Measurements from ENCODE around the gene RANBP3.

RANBP3 gene

DNA sequence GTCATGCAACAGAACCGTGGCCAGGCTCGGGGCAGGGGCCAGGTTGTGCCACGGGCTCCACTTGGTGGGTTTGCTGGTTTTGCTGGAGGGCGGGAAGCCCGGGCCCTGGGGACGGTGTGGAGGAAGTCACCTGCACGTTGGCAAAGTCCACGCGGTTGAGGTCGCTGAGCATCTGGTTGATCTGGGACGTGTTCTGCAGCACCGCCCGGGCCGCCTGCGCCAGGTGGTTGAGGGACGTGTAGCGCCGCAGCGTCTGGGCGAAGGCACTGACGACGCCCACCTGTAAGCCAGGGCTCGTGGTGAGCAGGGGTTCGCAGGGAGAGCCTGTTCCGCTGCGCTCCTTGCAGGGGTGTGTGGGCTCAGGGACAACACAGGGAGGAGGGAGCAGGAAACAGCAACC is 24.7 kb upstream of the RANBP3 start:
- H3K27me3 ChIP-seq (ENCODE audit: control insufficient read depth, insufficient read depth, low read length): no peaks in the 10 kb centered on the region
- H3K9ac ChIP-seq (ENCODE audit: low read length): no peak overlapping the region
- peaks cover 3% of the 10 kb centered on the region for H3K36me3 ChIP-seq (ENCODE audit: control insufficient read depth, insufficient read depth, low read length)
- no peaks in the 10 kb centered on the region for H3K4me1 ChIP-seq (ENCODE audit: control insufficient read depth, insufficient read depth, low read length)
- H3K9me3 ChIP-seq (ENCODE audit: control insufficient read depth, low read length): no peaks in the 10 kb centered on the region
- no peak overlapping the region for H3K4me3 ChIP-seq (ENCODE audit: low read length)

DNA sequence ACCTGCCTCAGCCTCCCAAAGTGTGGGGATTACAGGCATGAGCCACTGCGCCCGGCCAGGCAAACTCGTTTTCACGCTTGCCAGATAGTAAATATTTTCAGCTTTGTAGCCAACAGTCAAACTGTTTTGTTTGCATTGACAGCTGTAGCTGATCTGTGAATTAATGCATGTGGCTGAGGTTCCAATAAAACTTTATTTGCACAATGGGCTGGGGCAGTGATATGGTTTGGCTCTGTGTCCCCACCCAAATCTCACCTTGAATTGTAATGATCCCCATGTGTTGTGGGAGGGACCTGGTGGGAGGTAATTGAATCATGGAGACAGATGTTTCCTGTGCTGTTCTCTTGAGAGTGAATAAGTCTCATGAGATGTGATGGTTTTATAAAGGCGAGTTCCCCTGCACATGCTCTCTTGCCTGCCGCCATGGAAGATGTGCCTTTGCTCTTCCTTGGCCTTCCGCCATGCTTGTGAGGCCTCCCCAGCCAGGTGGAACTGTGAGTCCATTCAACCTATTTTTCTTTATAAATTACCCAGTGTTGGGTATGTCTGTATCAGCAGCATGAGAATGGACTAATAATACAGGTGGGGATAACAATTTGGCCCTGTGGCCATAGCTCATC is 22.4 kb upstream of the RANBP3 start:
- Histone ChIP-seq H3K4me3 (ENCODE audit: low read length) (no peak overlapping the region), H3K36me3 (ENCODE audit: control insufficient read depth, insufficient read depth, low read length) (peaks cover 3% of the 10 kb centered on the region), H3K9me3 (ENCODE audit: control insufficient read depth, low read length) (no peaks in the 10 kb centered on the region), H3K4me1 (ENCODE audit: control insufficient read depth, insufficient read depth, low read length) (no peaks in the 10 kb centered on the region), H3K9ac (ENCODE audit: low read length) (no peak overlapping the region), H3K27me3 (ENCODE audit: control insufficient read depth, insufficient read depth, low read length) (no peaks in the 10 kb centered on the region)

DNA sequence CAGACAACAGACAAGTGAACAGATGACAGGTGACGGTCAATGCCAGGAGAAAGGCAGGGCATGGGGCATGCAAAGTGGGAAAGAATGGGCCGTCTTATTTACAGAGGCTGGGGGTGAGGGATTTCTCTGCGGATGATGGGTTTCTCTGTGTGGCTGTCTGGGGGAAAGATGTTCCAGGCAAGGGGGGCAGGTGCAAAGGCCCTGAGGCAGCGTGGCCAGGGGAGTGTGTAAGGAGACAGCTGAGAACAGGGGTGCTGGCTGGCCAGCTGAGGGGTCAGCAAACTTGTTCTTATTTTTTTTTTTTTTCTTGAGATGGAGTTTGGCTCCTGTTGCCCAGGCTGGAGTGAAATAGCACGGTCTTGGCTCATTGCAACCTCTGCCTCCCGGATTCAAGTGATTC is 21.8 kb upstream of the RANBP3 start:
- H3K4me1 ChIP-seq (ENCODE audit: control insufficient read depth, insufficient read depth, low read length): no peaks in the 10 kb centered on the region
- no peak overlapping the region for H3K9ac ChIP-seq (ENCODE audit: low read length)
- no peaks in the 10 kb centered on the region for H3K27me3 ChIP-seq (ENCODE audit: control insufficient read depth, insufficient read depth, low read length)
- peaks cover 3% of the 10 kb centered on the region for H3K36me3 ChIP-seq (ENCODE audit: control insufficient read depth, insufficient read depth, low read length)
- no peaks in the 10 kb centered on the region for H3K9me3 ChIP-seq (ENCODE audit: control insufficient read depth, low read length)
- H3K4me3 ChIP-seq (ENCODE audit: low read length): no peak overlapping the region

- Histone ChIP-seq H3K36me3 (ENCODE audit: control insufficient read depth, insufficient read depth, low read length) (no peaks in the 10 kb centered on the region), H3K4me3 (ENCODE audit: low read length) (no peak overlapping the region), H3K27me3 (ENCODE audit: control insufficient read depth, insufficient read depth, low read length) (no peaks in the 10 kb centered on the region), H3K4me1 (ENCODE audit: control insufficient read depth, insufficient read depth, low read length) (peaks cover 8% of the 10 kb centered on the region), H3K9me3 (ENCODE audit: control insufficient read depth, low read length) (no peaks in the 10 kb centered on the region), H3K9ac (ENCODE audit: low read length) (no peak overlapping the region)
Observed at GRCh38 chr19:5997371-5997770, 19.4 kb upstream of the RANBP3 start.

DNA sequence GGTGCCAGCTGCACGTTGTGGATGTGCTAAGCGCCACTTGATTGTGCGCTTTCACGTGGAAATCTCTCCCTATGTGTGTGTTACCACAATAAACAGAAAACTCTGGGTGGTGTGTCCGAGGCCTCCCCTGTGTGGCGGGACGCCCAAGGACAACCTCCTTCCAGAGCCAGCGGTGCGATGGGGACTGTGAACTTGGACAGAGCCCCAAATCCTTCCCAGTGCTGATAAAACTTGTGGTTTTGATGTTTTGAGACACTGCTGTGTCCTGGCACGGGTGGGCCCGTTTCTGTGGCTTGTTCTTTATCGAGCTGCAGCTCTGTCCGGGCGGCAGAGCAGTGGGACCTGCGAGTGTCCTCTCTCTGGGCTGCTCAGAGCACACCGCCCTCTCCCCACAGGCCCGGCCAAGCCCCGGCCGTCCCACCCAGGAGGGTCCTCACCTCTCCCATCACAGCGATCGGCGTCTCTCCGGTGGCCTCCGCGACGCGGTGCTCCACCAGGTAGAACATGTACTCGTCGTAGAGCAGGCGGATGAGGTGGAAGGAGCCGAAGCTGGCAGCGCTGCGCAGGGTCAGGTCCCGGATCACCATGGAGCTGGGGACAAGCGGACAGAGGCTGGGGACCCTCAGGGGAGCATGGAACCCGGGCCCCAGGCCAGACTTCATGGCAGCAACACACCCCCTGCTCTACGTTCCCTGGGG is 18.8 kb upstream of the RANBP3 start:
- Histone ChIP-seq H3K27me3 (ENCODE audit: control insufficient read depth, insufficient read depth, low read length) (no peaks in the 10 kb centered on the region), H3K4me3 (ENCODE audit: low read length) (no peak overlapping the region), H3K36me3 (ENCODE audit: control insufficient read depth, insufficient read depth, low read length) (no peaks in the 10 kb centered on the region), H3K4me1 (ENCODE audit: control insufficient read depth, insufficient read depth, low read length) (peaks cover 8% of the 10 kb centered on the region), H3K9me3 (ENCODE audit: control insufficient read depth, low read length) (no peaks in the 10 kb centered on the region), H3K9ac (ENCODE audit: low read length) (no peak overlapping the region)

GRCh38 chr19:5996102-5996501 is 18.2 kb upstream of the RANBP3 start:
- no peaks in the 10 kb centered on the region for H3K27me3 ChIP-seq (ENCODE audit: control insufficient read depth, insufficient read depth, low read length)
- H3K36me3 ChIP-seq (ENCODE audit: control insufficient read depth, insufficient read depth, low read length): no peaks in the 10 kb centered on the region
- H3K4me1 ChIP-seq (ENCODE audit: control insufficient read depth, insufficient read depth, low read length): peaks cover 8% of the 10 kb centered on the region
- no peak overlapping the region for H3K9ac ChIP-seq (ENCODE audit: low read length)
- no peaks in the 10 kb centered on the region for H3K9me3 ChIP-seq (ENCODE audit: control insufficient read depth, low read length)
- no peak overlapping the region for H3K4me3 ChIP-seq (ENCODE audit: low read length)

DNA sequence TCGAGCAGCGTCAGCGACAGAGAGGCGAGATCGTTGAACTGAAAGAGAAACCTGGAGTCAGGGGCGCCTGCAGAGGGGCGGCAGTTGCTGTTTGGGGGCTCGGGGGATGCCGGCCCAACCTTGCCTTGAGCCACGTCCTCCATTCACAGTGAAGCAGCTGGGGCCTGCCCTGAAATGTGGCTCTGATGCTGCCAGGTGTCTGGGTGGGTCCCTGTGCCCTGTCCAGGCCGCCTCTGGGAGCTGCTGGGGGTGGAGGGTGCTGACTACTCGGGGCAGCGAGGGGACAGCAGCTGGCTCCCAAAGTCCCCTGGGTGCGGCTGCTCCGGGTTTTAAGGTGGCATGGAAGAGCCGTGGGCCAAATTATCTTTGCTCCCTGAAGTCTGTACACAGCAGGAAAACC is 17.7 kb upstream of the RANBP3 start:
- H3K4me1 ChIP-seq (ENCODE audit: control insufficient read depth, insufficient read depth, low read length): peaks cover 8% of the 10 kb centered on the region
- H3K9me3 ChIP-seq (ENCODE audit: control insufficient read depth, low read length): no peaks in the 10 kb centered on the region
- H3K36me3 ChIP-seq (ENCODE audit: control insufficient read depth, insufficient read depth, low read length): no peaks in the 10 kb centered on the region
- H3K9ac ChIP-seq (ENCODE audit: low read length): no peak overlapping the region
- H3K27me3 ChIP-seq (ENCODE audit: control insufficient read depth, insufficient read depth, low read length): no peaks in the 10 kb centered on the region
- H3K4me3 ChIP-seq (ENCODE audit: low read length): no peak overlapping the region

DNA sequence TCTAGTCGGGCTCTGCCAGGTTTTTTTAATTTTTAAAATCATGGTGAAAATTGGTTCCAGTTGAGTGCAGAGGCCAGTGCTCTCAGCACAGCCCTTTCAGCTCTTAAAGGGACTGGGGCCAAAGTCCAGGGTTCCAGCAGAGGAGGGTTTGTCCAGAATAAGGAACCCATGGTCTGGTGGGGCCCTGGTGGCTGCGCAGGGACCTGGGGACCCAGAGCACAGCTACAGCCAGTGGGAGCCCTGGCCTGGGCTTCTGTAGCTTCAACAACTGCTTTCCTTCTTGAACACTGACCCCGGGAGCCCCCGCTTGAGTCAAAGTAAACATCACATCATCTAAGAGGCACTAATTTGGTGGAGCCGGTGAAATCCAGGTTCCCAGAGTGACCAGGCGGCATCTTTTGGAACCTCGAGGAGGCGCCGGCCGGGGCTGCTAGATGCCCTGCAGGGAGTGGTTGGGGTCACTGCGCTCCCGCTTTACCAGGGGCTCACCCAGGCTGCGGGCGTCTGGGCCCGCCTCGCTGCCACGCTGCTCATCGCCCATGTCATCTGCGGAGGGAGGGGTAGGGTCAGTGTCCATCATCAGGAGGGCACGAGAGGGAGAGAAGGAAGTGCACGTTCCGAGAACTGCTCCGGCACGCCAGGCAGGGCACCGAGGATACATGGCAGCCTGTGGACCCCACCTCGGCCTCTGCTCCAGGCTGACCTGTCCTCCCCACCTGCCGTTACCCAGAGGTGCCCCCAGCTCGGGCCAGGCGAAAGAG is 16.6 kb upstream of the RANBP3 start:
- Histone ChIP-seq H3K9me3 (ENCODE audit: control insufficient read depth, low read length) (no peaks in the 10 kb centered on the region), H3K27me3 (ENCODE audit: control insufficient read depth, insufficient read depth, low read length) (no peaks in the 10 kb centered on the region), H3K36me3 (ENCODE audit: control insufficient read depth, insufficient read depth, low read length) (no peaks in the 10 kb centered on the region), H3K9ac (ENCODE audit: low read length) (no peak overlapping the region), H3K4me1 (ENCODE audit: control insufficient read depth, insufficient read depth, low read length) (peaks cover 8% of the 10 kb centered on the region), H3K4me3 (ENCODE audit: low read length) (no peak overlapping the region)

DNA sequence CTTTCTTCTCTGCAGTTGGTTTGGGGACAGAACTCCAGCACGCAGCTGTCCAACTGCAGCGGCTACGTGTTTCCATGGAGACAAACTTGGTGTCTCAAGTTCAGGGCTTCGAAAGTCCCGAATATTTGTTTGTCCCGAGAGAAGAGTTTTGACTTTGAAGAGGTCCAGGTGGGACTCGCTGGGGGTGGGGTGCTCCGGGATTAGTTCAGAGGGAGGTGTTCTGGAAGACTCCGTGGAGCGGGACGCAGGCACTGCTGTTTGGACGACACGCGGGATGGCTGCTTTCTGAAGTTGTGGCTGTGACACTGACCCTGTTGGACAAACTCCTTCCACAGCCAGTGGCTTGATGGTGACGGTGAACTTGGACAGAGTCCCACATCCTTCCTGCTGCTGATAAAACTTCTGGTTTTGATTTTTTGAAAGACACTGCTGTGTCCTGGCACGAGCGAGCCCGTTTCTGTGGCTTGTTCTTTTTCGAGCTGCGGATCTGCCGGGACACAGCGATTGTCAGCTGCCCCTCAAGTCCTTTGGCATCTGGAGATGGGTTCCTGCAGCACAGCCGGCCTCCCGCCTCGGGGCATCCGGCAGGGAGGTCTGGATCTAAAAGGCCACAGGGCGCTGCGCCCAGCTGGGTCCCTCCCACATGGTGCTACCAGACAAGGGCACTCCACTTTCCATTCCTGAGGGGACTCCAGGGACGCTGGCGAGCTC is 15.9 kb upstream of the RANBP3 start:
- Histone ChIP-seq H3K36me3 (ENCODE audit: control insufficient read depth, insufficient read depth, low read length) (no peaks in the 10 kb centered on the region), H3K9ac (ENCODE audit: low read length) (no peak overlapping the region), H3K4me1 (ENCODE audit: control insufficient read depth, insufficient read depth, low read length) (peaks cover 8% of the 10 kb centered on the region), H3K4me3 (ENCODE audit: low read length) (no peak overlapping the region), H3K9me3 (ENCODE audit: control insufficient read depth, low read length) (no peaks in the 10 kb centered on the region), H3K27me3 (ENCODE audit: control insufficient read depth, insufficient read depth, low read length) (no peaks in the 10 kb centered on the region)

- H3K4me1 ChIP-seq (ENCODE audit: control insufficient read depth, insufficient read depth, low read length): peaks cover 8% of the 10 kb centered on the region
- H3K27me3 ChIP-seq (ENCODE audit: control insufficient read depth, insufficient read depth, low read length): no peaks in the 10 kb centered on the region
- H3K9me3 ChIP-seq (ENCODE audit: control insufficient read depth, low read length): no peaks in the 10 kb centered on the region
- no peak overlapping the region for H3K4me3 ChIP-seq (ENCODE audit: low read length)
- no peak overlapping the region for H3K9ac ChIP-seq (ENCODE audit: low read length)
- H3K36me3 ChIP-seq (ENCODE audit: control insufficient read depth, insufficient read depth, low read length): no peaks in the 10 kb centered on the region
Observed at GRCh38 chr19:5993201-5993600, 15.3 kb upstream of the RANBP3 start.

GRCh38 chr19:5992756-5993155 is 14.8 kb upstream of the RANBP3 start:
- no peaks in the 10 kb centered on the region for H3K36me3 ChIP-seq (ENCODE audit: control insufficient read depth, insufficient read depth, low read length)
- no peak overlapping the region for H3K4me3 ChIP-seq (ENCODE audit: low read length)
- H3K9ac ChIP-seq (ENCODE audit: low read length): no peak overlapping the region
- peaks cover 10% of the 10 kb centered on the region for H3K4me1 ChIP-seq (ENCODE audit: control insufficient read depth, insufficient read depth, low read length)
- no peaks in the 10 kb centered on the region for H3K27me3 ChIP-seq (ENCODE audit: control insufficient read depth, insufficient read depth, low read length)
- H3K9me3 ChIP-seq (ENCODE audit: control insufficient read depth, low read length): no peaks in the 10 kb centered on the region
